Common myeloid progenitor, CD34-positive (primary cell): ENCODE measurements around the gene USP47. TPM values are rescaled to one million over a fixed set of nuclear protein-coding genes. Genes with fewer than 3 reads are reported as not detected.

Experiments
- CTCF ChIA-PET: fragments of 350-600 bp; sonication (Branson Sonifier 250); formaldehyde crosslinking; loops from one replicate; lab custom pipeline; 2021; ENCODE audit warnings: antibody characterized with exemption; lab: Charles Lee
- POLR2A ChIA-PET: fragments of 350-600 bp; sonication (Branson Sonifier 250); formaldehyde crosslinking; loops from one replicate; lab custom pipeline; 2021; ENCODE audit warnings: antibody characterized with exemption; lab: Charles Lee
- DNase-seq, 3 donors: peaks; one replicate each; pipeline versions ENCODE4 v3.0.0 to v3.0.0-alpha.2; 2013
- H3K27ac ChIP-seq, 2 experiments: 1 replicate in 1 of 2; 2 replicates in 1 of 2; pipeline ENCODE4 v1.7.0; 2013; ENCODE audit warnings: inconsistent platforms in 2 of 2, low read length in 2 of 2, mild to moderate bottlenecking in 2 of 2, low read depth in 1 of 2, moderate library complexity in 1 of 2; ENCODE audit not compliant: severe bottlenecking in 2 of 2, insufficient read depth in 1 of 2, poor library complexity in 1 of 2
- H3K27me3 ChIP-seq, 5 experiments: replicated peaks in 2 of 5; 1 replicate in 3 of 5; 2 replicates in 2 of 5; pipeline versions ENCODE4 v1.6.1 to v1.7.0; 2013; ENCODE audit warnings: low read length in 4 of 5, mild to moderate bottlenecking in 2 of 5, moderate library complexity in 2 of 5, inconsistent platforms in 1 of 5; ENCODE audit not compliant: insufficient read depth in 5 of 5, control insufficient read depth in 4 of 5
- H3K36me3 ChIP-seq, 4 experiments: 1 replicate in 2 of 4; 2 replicates in 2 of 4; pipeline versions ENCODE4 v1.6.1 to v1.7.0; 2013; ENCODE audit warnings: low read length in 3 of 4, control low read depth in 1 of 4, mild to moderate bottlenecking in 1 of 4; ENCODE audit not compliant: control insufficient read depth in 4 of 4, insufficient read depth in 4 of 4
- H3K4me1 ChIP-seq, 4 experiments: 1 replicate in 3 of 4; 2 replicates in 1 of 4; pipeline versions ENCODE4 v1.6.1 to v1.7.1; 2013; ENCODE audit warnings: low read length in 3 of 4, mild to moderate bottlenecking in 3 of 4, control low read depth in 1 of 4, inconsistent platforms in 1 of 4, moderate library complexity in 1 of 4; ENCODE audit not compliant: control insufficient read depth in 4 of 4, insufficient read depth in 4 of 4; ENCODE audit errors: control extremely low read depth in 1 of 4
- H3K4me3 ChIP-seq, 7 experiments: 1 replicate in 4 of 7; 2 replicates in 3 of 7; pipeline versions ENCODE4 v1.5.1 to v1.7.0; 2013; ENCODE audit warnings: mild to moderate bottlenecking in 7 of 7, low read length in 6 of 7, moderate library complexity in 6 of 7, inconsistent platforms in 2 of 7, low read depth in 2 of 7, control low read depth in 1 of 7; ENCODE audit not compliant: insufficient read depth in 4 of 7, control insufficient read depth in 1 of 7; ENCODE audit errors: extremely low read depth in 1 of 7
- H3K9me3 ChIP-seq, 5 experiments: 1 replicate in 4 of 5; 2 replicates in 1 of 5; pipeline versions ENCODE4 v1.6.1 to v1.7.1; 2013; ENCODE audit warnings: low read length in 4 of 5, mild to moderate bottlenecking in 2 of 5, inconsistent platforms in 1 of 5, low read depth in 1 of 5, moderate library complexity in 1 of 5; ENCODE audit not compliant: control insufficient read depth in 4 of 5, insufficient read depth in 2 of 5; ENCODE audit errors: control extremely low read depth in 1 of 5
- WGBS: methylation state at CpG from one replicate; pipeline ENCODE4 v1.1.5; 2013; ENCODE audit not compliant: insufficient coverage; 5-methylcytosine and 5-hydroxymethylcytosine counted together
- polyA plus RNA-seq: library from polyadenylated mRNA; unstranded; fragments of 120-200 nt; gene quantifications from one replicate; pipeline ENCODE4 v1.2.1, GENCODE V29; 2013

The USP47 gene
- 55.1 TPM for polyA plus RNA-seq

- ChIA-PET CTCF (interaction anchor here (1.0 to 2.2 kb wide), 2 partner anchors 19 to 49 kb away, joined by 3 to 6 read pairs; no protein-coding TSS in a partner anchor), POLR2A (no interaction called here)
- H3K36me3 ChIP-seq, result no peaks in the 10 kb centered on the region
- H3K27ac ChIP-seq, result peak within 1 kb of the TSS; percentile 97 to 99
- peaks cover 23 to 43% (median 33%) of the 10 kb centered on the region in 4 experiments for H3K4me1 ChIP-seq
- WGBS, result under 1% methylated on average over 64 of the region's 70 CpGs
- H3K9me3 ChIP-seq, result no peaks in the 10 kb centered on the region
- H3K4me3 ChIP-seq, result peak within 1 kb of the TSS; percentile 58 to 96 (median 91)
- H3K27me3 ChIP-seq, result no peaks in the 10 kb centered on the region
- peak; percentile 88 to 94 (median 93) for DNase-seq
These were observed at the start of gene USP47 for GRCh38 chr11:11841723-11842420. USP47 (plus strand) TSS chr11:11841972; CDS start chr11:11842186, 214 bp downstream.

GRCh38 chr11:11793073-11793472 is 48.7 kb upstream of the USP47 start:
- no peaks in the 10 kb centered on the region for H3K36me3 ChIP-seq
- no peaks in the 10 kb centered on the region for H3K9me3 ChIP-seq
- no peak for DNase-seq
- WGBS, result 77% methylated on average over 2 of the region's 2 CpGs
- ChIA-PET POLR2A (no interaction called here), CTCF (interaction anchor here (0.9 to 2.0 kb wide), 4 partner anchors 8 to 175 kb away, joined by 3 to 8 read pairs (median 4); no protein-coding TSS in a partner anchor)
- H3K4me3 ChIP-seq, result no peak overlapping the region
- no peaks in the 10 kb centered on the region for H3K4me1 ChIP-seq
- H3K27ac ChIP-seq, result no peak overlapping the region
- H3K27me3 ChIP-seq, result peaks cover 0 to 6% (median 0%) of the 10 kb centered on the region in 5 experiments

GRCh38 chr11:11798586-11799438 is 43.0 kb upstream of the USP47 start:
- peaks cover 0 to 7% (median 0%) of the 10 kb centered on the region in 5 experiments for H3K27me3 ChIP-seq
- DNase-seq, result peak; percentile 64 to 69 (median 69)
- no peak overlapping the region for H3K4me3 ChIP-seq
- ChIA-PET POLR2A (no interaction called here), CTCF (interaction anchor here (0.7 to 3.1 kb wide), 7 partner anchors 10 to 108 kb away, joined by 3 to 15 read pairs (median 4); no protein-coding TSS in a partner anchor)
- H3K9me3 ChIP-seq, result no peaks in the 10 kb centered on the region
- H3K4me1 ChIP-seq, result no peaks in the 10 kb centered on the region
- 38% methylated on average over 3 of the region's 5 CpGs for WGBS
- no peak overlapping the region for H3K27ac ChIP-seq
- H3K36me3 ChIP-seq, result no peaks in the 10 kb centered on the region

- H3K4me3 ChIP-seq, result no peak overlapping the region
- no peaks in the 10 kb centered on the region for H3K36me3 ChIP-seq
- no CpG with 5 or more reads among the region's 1 CpG for WGBS
- DNase-seq, result no peak
- H3K4me1 ChIP-seq, result no peaks in the 10 kb centered on the region
- H3K9me3 ChIP-seq, result no peaks in the 10 kb centered on the region
- peaks cover 0 to 2% (median 0%) of the 10 kb centered on the region in 5 experiments for H3K27me3 ChIP-seq
- H3K27ac ChIP-seq, result no peak overlapping the region
- POLR2A ChIA-PET, result interaction anchor here (0.7 kb wide), 1 partner anchor 1075 kb away, joined by 5 read pairs; no protein-coding TSS in a partner anchor
- CTCF ChIA-PET, result interaction anchor here (1.7 kb wide), 1 partner anchor 44 kb away, joined by 5 read pairs; no protein-coding TSS in a partner anchor
These were observed 36.5 kb upstream of the USP47 start for GRCh38 chr11:11805228-11805627.

- Histone ChIP-seq H3K9me3 (no peaks in the 10 kb centered on the region), H3K4me1 (no peaks in the 10 kb centered on the region), H3K27ac (no peak overlapping the region), H3K27me3 (peaks cover 0 to 2% (median 0%) of the 10 kb centered on the region in 5 experiments), H3K36me3 (no peaks in the 10 kb centered on the region), H3K4me3 (no peak overlapping the region)
- DNase-seq, result no peak
- no CpG with 5 or more reads among the region's 3 CpGs for WGBS
- CTCF ChIA-PET, result interaction anchor here (1.4 to 1.7 kb wide), 2 partner anchors 18 to 43 kb away, joined by 5 to 7 read pairs; no protein-coding TSS in a partner anchor
- POLR2A ChIA-PET, result no interaction called here
These were observed 35.7 kb upstream of the USP47 start for GRCh38 chr11:11806074-11806473.

GRCh38 chr11:11806586-11806985 is 35.2 kb upstream of the USP47 start:
- ChIA-PET POLR2A (no interaction called here), CTCF (interaction anchor here (1.3 to 4.0 kb wide), 4 partner anchors 8 to 1014 kb away, joined by 3 to 15 read pairs (median 6); no protein-coding TSS in a partner anchor)
- Histone ChIP-seq H3K36me3 (no peaks in the 10 kb centered on the region), H3K9me3 (no peaks in the 10 kb centered on the region), H3K27ac (no peak overlapping the region), H3K4me3 (no peak overlapping the region), H3K4me1 (no peaks in the 10 kb centered on the region), H3K27me3 (no peaks in the 10 kb centered on the region)
- no peak for DNase-seq
